HL-60 (cell line): Measurements from ENCODE around the gene GTF2IRD2.
"Not testable (repeated sequence)": the region's sequence is repeated elsewhere in the genome, so short reads cannot be mapped to it uniquely, and the experiment has no call there.

ENCODE experiments used
- POLR2AphosphoS5 ChIP-seq: IDR thresholded peaks from 2 replicates; pipeline ENCODE4 v1.6.1; 2012; ENCODE audit warnings: low read depth
- SPI1 ChIP-seq: IDR thresholded peaks from 2 replicates; pipeline ENCODE4 v1.6.1; 2012; ENCODE audit warnings: low read depth, mild to moderate bottlenecking, borderline replicate concordance
- TF ChIP-seq, protein P1 (sequence below): IDR thresholded peaks from one replicate; pipeline ENCODE4 v1.5.1; 2011; ENCODE audit warnings: low read length, control low read depth, inconsistent platforms; ENCODE audit not compliant: insufficient read depth

DNA sequence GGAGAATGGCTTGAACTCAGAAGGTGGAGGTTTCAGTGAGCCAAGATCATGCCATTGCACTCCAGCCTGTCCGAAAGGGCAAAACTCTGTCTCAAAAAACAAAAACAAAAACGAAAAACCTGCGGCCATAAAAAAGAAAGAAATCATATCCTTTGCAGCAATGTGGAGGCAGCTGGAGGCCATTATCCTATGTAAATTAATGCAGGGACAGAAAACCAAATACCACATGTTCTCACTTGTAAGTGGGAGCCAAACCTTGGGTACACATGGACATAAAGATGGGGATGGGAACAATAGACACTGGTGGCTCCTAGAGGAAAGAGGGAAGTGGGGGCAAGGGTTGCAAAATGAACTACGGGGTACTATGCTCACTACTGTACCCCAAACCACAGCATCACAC lies 21.0 kb downstream of the GTF2IRD2 start:
- TF ChIP-seq, protein P1, sequence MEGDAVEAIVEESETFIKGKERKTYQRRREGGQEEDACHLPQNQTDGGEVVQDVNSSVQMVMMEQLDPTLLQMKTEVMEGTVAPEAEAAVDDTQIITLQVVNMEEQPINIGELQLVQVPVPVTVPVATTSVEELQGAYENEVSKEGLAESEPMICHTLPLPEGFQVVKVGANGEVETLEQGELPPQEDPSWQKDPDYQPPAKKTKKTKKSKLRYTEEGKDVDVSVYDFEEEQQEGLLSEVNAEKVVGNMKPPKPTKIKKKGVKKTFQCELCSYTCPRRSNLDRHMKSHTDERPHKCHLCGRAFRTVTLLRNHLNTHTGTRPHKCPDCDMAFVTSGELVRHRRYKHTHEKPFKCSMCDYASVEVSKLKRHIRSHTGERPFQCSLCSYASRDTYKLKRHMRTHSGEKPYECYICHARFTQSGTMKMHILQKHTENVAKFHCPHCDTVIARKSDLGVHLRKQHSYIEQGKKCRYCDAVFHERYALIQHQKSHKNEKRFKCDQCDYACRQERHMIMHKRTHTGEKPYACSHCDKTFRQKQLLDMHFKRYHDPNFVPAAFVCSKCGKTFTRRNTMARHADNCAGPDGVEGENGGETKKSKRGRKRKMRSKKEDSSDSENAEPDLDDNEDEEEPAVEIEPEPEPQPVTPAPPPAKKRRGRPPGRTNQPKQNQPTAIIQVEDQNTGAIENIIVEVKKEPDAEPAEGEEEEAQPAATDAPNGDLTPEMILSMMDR, result not testable (repeated sequence)
- TF ChIP-seq SPI1, POLR2AphosphoS5: not testable (repeated sequence)
